GM12873 (cell line): ENCODE results near the gene TNNT3.

Experiments
- TF ChIP-seq, protein P1 (sequence below): IDR thresholded peaks from 2 replicates; pipeline ENCODE4 v1.5.1; 2012; ENCODE audit warnings: low read depth, mild to moderate bottlenecking, moderate library complexity, low read length, control low read depth; ENCODE audit not compliant: insufficient read depth; ENCODE audit errors: missing control alignments

TNNT3 gene

DNA sequence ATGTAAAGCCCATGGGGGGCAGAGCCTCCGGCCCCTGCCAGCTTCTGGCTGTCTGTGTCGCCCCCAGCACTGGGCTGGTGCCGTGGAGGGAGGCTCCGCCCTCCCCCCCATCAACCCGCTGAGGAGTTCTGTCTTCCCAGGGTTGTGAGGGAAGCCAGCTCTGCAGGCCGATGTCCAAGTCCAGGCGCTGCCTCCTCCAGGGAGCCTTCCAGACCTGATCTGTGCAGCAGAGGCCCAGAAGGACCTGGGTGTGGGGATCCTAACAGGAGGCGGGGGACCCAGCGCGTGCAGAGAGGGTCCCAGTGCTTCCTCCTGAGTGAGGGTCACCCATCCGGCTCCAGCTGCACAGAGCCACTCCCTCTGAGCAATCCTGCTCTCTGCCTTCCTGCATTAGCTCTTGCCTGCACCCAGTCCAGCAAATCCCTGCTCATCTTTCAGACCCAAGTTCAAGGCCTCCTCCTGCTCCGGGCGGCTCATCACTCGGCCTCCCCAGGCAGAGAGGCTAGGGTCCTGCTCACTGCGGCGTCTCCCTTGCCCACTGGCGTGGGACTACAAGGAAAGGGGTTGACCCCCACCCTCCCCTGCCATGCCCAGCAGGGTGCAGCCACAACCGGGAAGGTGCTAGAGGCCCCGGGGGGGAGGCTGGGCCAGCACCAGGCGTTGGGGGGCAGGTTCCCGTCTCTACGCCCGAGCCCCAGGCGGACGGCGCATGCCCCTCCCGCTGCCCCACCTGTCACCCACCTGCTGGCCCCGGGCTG, 44.2 kb upstream of the TNNT3 start:
- TF ChIP-seq, protein P1, sequence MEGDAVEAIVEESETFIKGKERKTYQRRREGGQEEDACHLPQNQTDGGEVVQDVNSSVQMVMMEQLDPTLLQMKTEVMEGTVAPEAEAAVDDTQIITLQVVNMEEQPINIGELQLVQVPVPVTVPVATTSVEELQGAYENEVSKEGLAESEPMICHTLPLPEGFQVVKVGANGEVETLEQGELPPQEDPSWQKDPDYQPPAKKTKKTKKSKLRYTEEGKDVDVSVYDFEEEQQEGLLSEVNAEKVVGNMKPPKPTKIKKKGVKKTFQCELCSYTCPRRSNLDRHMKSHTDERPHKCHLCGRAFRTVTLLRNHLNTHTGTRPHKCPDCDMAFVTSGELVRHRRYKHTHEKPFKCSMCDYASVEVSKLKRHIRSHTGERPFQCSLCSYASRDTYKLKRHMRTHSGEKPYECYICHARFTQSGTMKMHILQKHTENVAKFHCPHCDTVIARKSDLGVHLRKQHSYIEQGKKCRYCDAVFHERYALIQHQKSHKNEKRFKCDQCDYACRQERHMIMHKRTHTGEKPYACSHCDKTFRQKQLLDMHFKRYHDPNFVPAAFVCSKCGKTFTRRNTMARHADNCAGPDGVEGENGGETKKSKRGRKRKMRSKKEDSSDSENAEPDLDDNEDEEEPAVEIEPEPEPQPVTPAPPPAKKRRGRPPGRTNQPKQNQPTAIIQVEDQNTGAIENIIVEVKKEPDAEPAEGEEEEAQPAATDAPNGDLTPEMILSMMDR, result no peak

DNA sequence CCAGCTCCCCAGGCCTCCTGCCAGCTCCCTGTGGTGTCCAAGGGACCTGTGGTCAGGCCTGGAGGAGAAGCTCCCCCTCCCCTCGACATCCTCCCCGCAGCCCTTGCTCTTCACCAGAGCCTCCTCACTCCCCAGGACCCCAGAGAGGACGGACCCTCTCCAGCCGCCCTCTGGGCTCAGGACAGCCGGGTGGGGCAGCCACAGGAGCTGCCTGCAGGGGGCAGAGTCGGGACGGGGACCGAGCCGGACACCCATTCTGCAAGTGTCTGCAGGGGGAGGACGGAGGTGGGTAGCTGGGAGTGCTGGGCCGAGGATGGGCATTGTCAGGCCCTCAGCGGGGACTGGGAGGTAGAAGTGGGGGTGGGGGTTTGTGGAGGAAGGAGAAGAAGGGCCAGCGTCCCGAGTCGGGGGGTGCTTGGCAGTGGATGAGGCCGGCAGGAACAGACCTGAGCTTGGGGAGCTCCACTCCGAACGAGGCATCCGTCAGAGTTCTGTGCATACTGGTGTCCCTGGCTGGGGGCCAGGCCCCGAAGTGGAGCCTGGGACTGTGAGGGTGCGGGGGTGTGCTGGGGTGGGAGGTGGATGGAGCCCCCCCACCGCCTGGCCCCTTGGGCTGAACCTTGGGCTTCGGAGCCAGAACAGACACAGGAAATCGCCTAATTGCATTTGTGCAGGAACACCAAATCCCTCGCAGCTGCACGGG, 43.0 kb upstream of the TNNT3 start:
- TF ChIP-seq, protein P1, result peak; percentile 59

DNA sequence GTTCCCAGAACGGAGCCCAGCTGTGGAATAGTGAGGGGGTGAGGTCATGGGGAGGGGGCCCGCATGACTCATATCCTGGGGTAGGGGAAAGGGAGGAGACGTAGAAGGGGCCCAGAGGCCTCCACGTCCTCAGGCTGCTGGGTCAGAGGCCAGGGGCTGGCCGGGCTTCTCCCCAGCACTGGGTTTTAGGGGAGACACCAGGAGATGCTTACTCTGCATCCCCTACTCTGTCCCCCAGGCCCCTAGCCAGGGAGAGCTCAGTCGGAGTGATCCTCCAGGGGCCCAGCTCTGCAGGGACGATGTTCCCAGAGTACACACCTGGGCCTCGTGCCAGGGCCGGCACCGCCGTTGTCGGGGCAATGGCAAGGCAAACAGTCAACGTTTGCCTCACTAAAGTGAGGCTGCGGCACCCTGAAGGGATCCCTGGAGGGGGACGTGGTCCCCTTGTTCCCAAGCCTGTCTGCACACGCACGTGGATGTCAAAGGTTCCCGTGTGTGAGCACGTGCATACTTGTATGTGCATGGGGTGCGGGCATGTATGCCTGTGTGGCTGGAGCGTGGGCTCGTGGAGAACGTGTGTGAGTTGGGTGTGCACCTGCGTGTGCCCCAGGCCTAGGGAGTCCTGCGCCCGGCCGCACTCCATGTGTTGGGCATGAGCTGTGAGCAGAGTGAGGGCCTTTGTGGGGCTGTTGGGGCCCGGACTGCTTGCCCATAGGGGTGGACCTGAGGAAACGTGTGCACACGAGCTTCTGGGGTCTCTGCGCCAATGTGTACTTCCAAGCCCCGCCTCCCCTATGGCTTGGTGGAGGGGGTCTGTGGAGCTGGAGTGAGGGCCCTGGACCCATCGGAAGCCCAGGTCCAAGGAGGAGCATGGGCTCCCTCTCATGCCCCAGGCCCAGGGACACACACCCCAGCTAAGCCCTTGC, 42.0 kb upstream of the TNNT3 start:
- TF ChIP-seq, protein P1, result no peak

DNA sequence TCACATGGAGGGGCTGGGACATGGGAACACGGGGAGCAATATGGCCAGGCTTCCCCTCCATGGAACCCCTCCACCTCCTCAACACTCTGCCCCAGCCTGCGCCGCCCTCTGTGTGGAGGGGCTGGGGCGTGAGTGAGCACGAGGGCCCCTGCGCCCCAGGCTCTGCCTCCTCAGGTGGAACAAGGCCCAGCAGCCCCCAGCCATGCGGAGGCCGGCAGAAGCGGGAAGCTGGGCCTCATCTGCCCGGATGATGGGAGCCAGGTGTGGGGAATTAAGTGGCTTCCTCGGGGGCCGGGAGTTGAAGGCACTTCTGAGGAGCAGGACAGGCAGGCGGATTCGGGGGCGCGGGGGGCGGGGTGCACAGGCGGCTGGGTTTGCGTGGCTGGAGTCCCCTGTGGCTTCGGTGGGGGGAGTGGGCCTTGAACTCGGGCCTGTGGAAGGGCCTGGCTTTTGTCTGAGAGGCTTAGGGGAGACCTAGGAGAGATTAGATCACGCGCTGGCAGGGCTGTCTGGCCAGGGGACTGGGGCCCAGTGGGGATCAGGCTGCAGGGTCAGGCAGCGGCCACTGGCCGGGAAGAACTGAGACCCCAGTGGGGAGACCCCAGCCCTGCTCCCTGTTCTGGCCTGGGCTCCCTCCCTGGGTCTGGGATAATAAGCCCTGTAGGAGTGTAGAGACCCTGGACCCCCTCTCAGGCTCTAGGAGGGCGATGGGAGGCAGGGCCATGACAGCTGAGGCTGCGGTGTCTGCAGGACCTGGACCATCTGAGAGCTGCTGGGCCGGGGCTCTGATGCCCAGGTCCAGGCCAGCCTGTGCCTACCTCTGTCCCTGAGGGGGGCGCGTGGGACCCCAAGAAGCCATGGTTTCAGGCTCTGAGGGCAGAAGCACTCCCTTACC, 41.1 kb upstream of the TNNT3 start:
- TF ChIP-seq, protein P1, result no peak

DNA sequence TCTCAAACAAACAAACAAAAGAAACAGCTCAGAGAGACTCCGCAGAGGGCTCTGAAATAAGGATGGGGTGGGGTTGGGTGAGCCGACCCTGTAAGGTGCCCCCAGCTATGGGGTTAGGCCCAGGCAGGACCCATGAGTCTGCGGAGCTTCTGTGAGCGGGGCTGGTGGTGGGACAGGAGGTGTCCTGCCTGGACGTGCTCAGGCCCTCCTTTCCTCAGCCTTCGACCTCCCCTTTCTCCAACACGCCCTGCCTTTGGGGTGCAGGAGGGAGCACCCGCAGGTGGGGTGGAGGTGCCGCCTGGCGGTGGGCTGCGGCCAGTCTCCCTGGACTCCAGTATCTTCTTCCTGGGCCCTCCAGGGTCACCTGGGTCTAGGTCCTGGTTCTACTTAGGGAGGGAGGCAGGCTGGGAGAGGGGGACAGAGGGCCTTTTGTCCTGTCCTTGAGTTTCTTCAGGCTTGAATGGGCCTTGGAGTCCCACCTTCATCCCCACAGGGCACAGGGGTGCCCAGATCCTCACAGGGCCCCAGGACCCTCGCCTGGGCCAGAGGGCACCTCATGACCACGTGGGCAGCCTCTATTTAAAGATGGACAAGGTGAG, 40.1 kb upstream of the TNNT3 start:
- TF ChIP-seq, protein P1, result no peak

DNA sequence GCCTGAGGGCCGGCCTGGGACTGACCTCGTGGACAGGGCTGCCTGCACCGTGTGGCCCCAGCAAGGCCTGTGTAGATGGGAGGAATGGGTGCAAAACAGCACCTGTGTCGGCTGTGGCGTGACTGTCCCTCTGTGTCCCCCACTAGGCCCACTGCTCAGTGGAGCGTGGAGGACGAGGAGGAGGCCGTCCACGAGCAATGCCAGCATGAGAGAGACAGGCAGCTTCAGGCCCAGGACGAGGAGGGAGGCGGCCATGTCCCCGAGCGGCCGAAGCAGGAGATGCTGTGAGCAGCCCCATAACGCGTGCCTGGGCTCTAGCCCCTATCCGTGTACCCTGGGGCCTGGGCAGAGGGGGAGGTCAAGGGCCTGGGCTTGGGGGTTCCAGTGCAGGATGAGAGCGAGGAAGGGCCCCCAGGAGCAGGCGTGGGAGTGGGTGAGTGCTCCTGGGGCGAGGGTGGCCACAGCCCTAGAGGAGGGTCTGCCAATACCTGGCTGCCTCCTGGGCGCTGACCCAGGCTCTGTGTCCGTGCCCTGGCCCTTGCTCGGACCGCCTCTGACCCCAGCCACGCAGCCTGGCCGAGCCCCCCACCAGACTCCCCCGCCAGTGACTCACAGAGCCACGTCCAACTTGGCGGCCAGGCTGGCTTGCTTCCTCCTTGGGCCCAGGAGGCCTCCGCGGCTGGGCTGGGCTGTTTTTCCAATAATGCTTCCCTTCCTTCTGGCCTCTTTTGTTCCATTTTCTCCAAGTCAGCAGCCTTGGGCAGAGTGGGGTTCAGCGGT, 39.4 kb upstream of the TNNT3 start:
- TF ChIP-seq, protein P1, result no peak
